GM23338 (cell line): Measurements from ENCODE around the gene SLC25A3. TPM values are rescaled to one million over a fixed set of nuclear protein-coding genes. Genes with fewer than 3 reads are reported as not detected.

Experiments used
- ATAC-seq: fragments of 200-7000 bp; cut with Tn5 transposase; 3 replicates; pipeline ENCODE4 v1.9.1; 2020
- DNase-seq: peaks from one replicate; pipeline ENCODE4 v3.0.0-alpha.2; 2015; ENCODE audit warnings: low spot score
- H2AFZ ChIP-seq: fragments of 200-600 bp; sonication (generic); 2 replicates; pipeline ENCODE4 v1.8.0; 2016; ENCODE audit warnings: antibody characterized with exemption, mild to moderate bottlenecking, moderate library complexity
- H3F3A ChIP-seq: fragments of 200-600 bp; sonication (generic); replicated peaks from 2 replicates; pipeline ENCODE4 v1.8.0; 2017; ENCODE audit warnings: antibody characterized with exemption, mixed run types, low read depth
- H3K27ac ChIP-seq: fragments of 200-600 bp; sonication (generic); 2 replicates; pipeline ENCODE4 v1.6.1; 2016; ENCODE audit warnings: low read depth
- H3K27me3 ChIP-seq: fragments of 200-600 bp; sonication (generic); 2 replicates; pipeline ENCODE4 v1.8.0; 2016; ENCODE audit warnings: mild to moderate bottlenecking, mixed run types, moderate library complexity; ENCODE audit not compliant: insufficient read depth
- H3K36me3 ChIP-seq: fragments of 200-600 bp; sonication (generic); 2 replicates; pipeline ENCODE4 v1.8.0; 2016; ENCODE audit warnings: mild to moderate bottlenecking; ENCODE audit not compliant: insufficient read depth
- H3K4me1 ChIP-seq: fragments of 200-600 bp; sonication (generic); 2 replicates; pipeline ENCODE4 v1.8.0; 2016; ENCODE audit warnings: mild to moderate bottlenecking, moderate library complexity; ENCODE audit not compliant: insufficient read depth
- H3K4me2 ChIP-seq: fragments of 200-600 bp; sonication (generic); 2 replicates; pipeline ENCODE4 v1.7.1; 2017; ENCODE audit warnings: mixed run types
- H3K4me3 ChIP-seq: fragments of 200-600 bp; sonication (generic); 2 replicates; pipeline ENCODE4 v1.6.1; 2016; ENCODE audit warnings: mixed run types
- H3K79me2 ChIP-seq: fragments of 200-600 bp; sonication (generic); replicated peaks from 2 replicates; pipeline ENCODE4 v1.8.0; 2017; ENCODE audit warnings: mild to moderate bottlenecking; ENCODE audit not compliant: insufficient read depth
- H3K9me2 ChIP-seq: fragments of 200-600 bp; sonication (generic); 2 replicates; pipeline ENCODE4 v1.8.0; 2017; ENCODE audit not compliant: insufficient read depth
- H4K20me1 ChIP-seq: fragments of 200-600 bp; sonication (generic); replicated peaks from 2 replicates; pipeline ENCODE4 v1.8.0; 2017; ENCODE audit warnings: mild to moderate bottlenecking; ENCODE audit not compliant: insufficient read depth
- H3K27ac Mint-ChIP-seq: 2 replicates; pipeline ENCODE4 v1.8.0; 2020; ENCODE audit warnings: inconsistent platforms, mild to moderate bottlenecking, moderate library complexity, mixed read lengths
- H3K27me3 Mint-ChIP-seq: 3 replicates; pipeline ENCODE4 v1.8.0; 2022; ENCODE audit warnings: low read depth, mild to moderate bottlenecking, moderate library complexity, mixed read lengths, inconsistent platforms; ENCODE audit not compliant: insufficient read depth, poor library complexity
- H3K36me3 Mint-ChIP-seq: 3 replicates; pipeline ENCODE4 v1.8.0; 2021; ENCODE audit warnings: low read depth, mild to moderate bottlenecking, inconsistent platforms, moderate library complexity, mixed read lengths
- H3K4me1 Mint-ChIP-seq: 3 replicates; pipeline ENCODE4 v1.8.0; 2020; ENCODE audit warnings: mild to moderate bottlenecking, inconsistent platforms, mixed read lengths
- H3K4me3 Mint-ChIP-seq: 3 replicates; pipeline ENCODE4 v1.8.0; 2021; ENCODE audit warnings: moderate library complexity, mild to moderate bottlenecking, inconsistent platforms, mixed read lengths
- H3K9me3 Mint-ChIP-seq: 3 replicates; pipeline ENCODE4 v1.8.0; 2020; ENCODE audit warnings: moderate library complexity, mild to moderate bottlenecking, inconsistent platforms, mixed read lengths
- CREB1 ChIP-seq: fragments of 250-450 bp; sonication (Bioruptor Pico); IDR thresholded peaks from 2 replicates; pipeline ENCODE4 v1.5.0; 2020; ENCODE audit warnings: low read depth, mild to moderate bottlenecking, moderate library complexity
- EZH2phosphoT487 ChIP-seq: fragments of 200-600 bp; sonication (generic); IDR thresholded peaks from one replicate; pipeline ENCODE4 v1.8.1; 2018; ENCODE audit warnings: antibody characterized with exemption; ENCODE audit not compliant: unreplicated experiment
- JUNB ChIP-seq: IDR thresholded peaks from one replicate; pipeline ENCODE4 v1.6.1; 2016; ENCODE audit warnings: antibody characterized with exemption; ENCODE audit not compliant: unreplicated experiment
- NANOG ChIP-seq: IDR thresholded peaks from 2 replicates; pipeline ENCODE4 v1.6.1; 2016; ENCODE audit warnings: antibody characterized with exemption, borderline replicate concordance
- POLR2AphosphoS5 ChIP-seq: IDR thresholded peaks from 2 replicates; pipeline ENCODE4 v1.6.1; 2016; ENCODE audit warnings: antibody characterized with exemption, low read depth
- STAT1 ChIP-seq: IDR thresholded peaks from one replicate; pipeline ENCODE4 v1.6.1; 2016; ENCODE audit warnings: antibody characterized with exemption; ENCODE audit not compliant: unreplicated experiment
- ZNF114 ChIP-seq: fragments of 250-450 bp; sonication (Bioruptor Pico); IDR thresholded peaks from 2 replicates; pipeline ENCODE4 v1.5.0; 2020; ENCODE audit warnings: mild to moderate bottlenecking, moderate library complexity
- ZNF331 ChIP-seq: fragments of 250-450 bp; sonication (Bioruptor Pico); IDR thresholded peaks from 2 replicates; pipeline ENCODE4 v1.5.0; 2020; ENCODE audit warnings: low read depth, mild to moderate bottlenecking, moderate library complexity
- ZNF462 ChIP-seq: fragments of 250-450 bp; sonication (Bioruptor Pico); IDR thresholded peaks from 2 replicates; pipeline ENCODE4 v1.5.0; 2020; ENCODE audit warnings: mild to moderate bottlenecking, moderate library complexity
- polyA plus RNA-seq: library from polyadenylated mRNA; unstranded; fragments of >200 nt; fragmentation: Nextera tagmentation; extraction: Ambion mirVana; gene quantifications from 2 replicates; pipeline ENCODE4 v1.2.1, GENCODE V29; 2016
- total RNA-seq: library from RNA; depleted of rRNA; stranded (reverse); fragments of >200 nt; shearing (Covaris generic); gene quantifications from 2 replicates; pipeline ENCODE4 v1.2.3, GENCODE V29; 2014
- TF ChIP-seq, protein P1 (sequence below): IDR thresholded peaks from one replicate; pipeline ENCODE4 v1.6.1; 2018; ENCODE audit warnings: antibody characterized with exemption; ENCODE audit not compliant: unreplicated experiment
- TF ChIP-seq, protein P2 (sequence below), 2 experiments: fragments of 200-600 bp in 1 of 2; sonication (generic) in 1 of 2; conservative IDR thresholded peaks; 2 replicates each; pipeline versions ENCODE4 v1.5.1 to v1.6.1; 2016 to 2017; ENCODE audit warnings: antibody characterized with exemption in 2 of 2, low read depth in 2 of 2, mild to moderate bottlenecking in 2 of 2, moderate library complexity in 1 of 2

Gene SLC25A3
- total and polyA plus RNA-seq, 2 experiments from 2014 or later, result 676 to 703 TPM

- Mint-ChIP-seq H3K4me1 (peaks cover 14% of the 10 kb centered on the region; the same call in 2 of the 3 replicates), H3K27me3 (peaks cover 8% of the 10 kb centered on the region), H3K4me3 (peak overlapping the region; percentile 97), H3K9me3 (no peaks in the 10 kb centered on the region), H3K36me3 (peaks cover 52% of the 10 kb centered on the region), H3K27ac (peak overlapping the region; percentile 99)
- Histone ChIP-seq H3K9me2 (no peaks in the 10 kb centered on the region), H3K4me2 (peak overlapping the region; percentile 80), H3K36me3 (peaks cover 40% of the 10 kb centered on the region), H3K27ac (peak overlapping the region; percentile 91), H3K4me1 (peaks cover 5% of the 10 kb centered on the region), H4K20me1 (peaks cover 44% of the 10 kb centered on the region), H3K27me3 (no peaks in the 10 kb centered on the region), H3K4me3 (peak overlapping the region; percentile 80), H2AFZ (no peak overlapping the region), H3F3A (peaks cover 11% of the 10 kb centered on the region; the same call in 1 of the 2 replicates), H3K79me2 (peaks cover 45% of the 10 kb centered on the region)
- peak; percentile 15 for DNase-seq
- ATAC-seq, result peak; percentile 8
- no peak for TF ChIP-seq EZH2phosphoT487
- TF ChIP-seq ZNF331 (CRISPR knock-in tag), result no peak
- no peak for TF ChIP-seq ZNF114 (CRISPR knock-in tag)
- no peak for TF ChIP-seq CREB1 (CRISPR knock-in tag)
- TF ChIP-seq ZNF462 (CRISPR knock-in tag), result no peak
- no peak for TF ChIP-seq JUNB
- TF ChIP-seq STAT1, result no peak
- TF ChIP-seq NANOG, result no peak
- TF ChIP-seq, protein P1, sequence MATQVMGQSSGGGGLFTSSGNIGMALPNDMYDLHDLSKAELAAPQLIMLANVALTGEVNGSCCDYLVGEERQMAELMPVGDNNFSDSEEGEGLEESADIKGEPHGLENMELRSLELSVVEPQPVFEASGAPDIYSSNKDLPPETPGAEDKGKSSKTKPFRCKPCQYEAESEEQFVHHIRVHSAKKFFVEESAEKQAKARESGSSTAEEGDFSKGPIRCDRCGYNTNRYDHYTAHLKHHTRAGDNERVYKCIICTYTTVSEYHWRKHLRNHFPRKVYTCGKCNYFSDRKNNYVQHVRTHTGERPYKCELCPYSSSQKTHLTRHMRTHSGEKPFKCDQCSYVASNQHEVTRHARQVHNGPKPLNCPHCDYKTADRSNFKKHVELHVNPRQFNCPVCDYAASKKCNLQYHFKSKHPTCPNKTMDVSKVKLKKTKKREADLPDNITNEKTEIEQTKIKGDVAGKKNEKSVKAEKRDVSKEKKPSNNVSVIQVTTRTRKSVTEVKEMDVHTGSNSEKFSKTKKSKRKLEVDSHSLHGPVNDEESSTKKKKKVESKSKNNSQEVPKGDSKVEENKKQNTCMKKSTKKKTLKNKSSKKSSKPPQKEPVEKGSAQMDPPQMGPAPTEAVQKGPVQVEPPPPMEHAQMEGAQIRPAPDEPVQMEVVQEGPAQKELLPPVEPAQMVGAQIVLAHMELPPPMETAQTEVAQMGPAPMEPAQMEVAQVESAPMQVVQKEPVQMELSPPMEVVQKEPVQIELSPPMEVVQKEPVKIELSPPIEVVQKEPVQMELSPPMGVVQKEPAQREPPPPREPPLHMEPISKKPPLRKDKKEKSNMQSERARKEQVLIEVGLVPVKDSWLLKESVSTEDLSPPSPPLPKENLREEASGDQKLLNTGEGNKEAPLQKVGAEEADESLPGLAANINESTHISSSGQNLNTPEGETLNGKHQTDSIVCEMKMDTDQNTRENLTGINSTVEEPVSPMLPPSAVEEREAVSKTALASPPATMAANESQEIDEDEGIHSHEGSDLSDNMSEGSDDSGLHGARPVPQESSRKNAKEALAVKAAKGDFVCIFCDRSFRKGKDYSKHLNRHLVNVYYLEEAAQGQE, result no peak
- no peak for TF ChIP-seq POLR2AphosphoS5
- TF ChIP-seq, protein P2, sequence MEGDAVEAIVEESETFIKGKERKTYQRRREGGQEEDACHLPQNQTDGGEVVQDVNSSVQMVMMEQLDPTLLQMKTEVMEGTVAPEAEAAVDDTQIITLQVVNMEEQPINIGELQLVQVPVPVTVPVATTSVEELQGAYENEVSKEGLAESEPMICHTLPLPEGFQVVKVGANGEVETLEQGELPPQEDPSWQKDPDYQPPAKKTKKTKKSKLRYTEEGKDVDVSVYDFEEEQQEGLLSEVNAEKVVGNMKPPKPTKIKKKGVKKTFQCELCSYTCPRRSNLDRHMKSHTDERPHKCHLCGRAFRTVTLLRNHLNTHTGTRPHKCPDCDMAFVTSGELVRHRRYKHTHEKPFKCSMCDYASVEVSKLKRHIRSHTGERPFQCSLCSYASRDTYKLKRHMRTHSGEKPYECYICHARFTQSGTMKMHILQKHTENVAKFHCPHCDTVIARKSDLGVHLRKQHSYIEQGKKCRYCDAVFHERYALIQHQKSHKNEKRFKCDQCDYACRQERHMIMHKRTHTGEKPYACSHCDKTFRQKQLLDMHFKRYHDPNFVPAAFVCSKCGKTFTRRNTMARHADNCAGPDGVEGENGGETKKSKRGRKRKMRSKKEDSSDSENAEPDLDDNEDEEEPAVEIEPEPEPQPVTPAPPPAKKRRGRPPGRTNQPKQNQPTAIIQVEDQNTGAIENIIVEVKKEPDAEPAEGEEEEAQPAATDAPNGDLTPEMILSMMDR (conservative IDR thresholded peaks at IDR 0.05; ENCODE audit: low read depth in 2 of 2), result no peak
Observed at GRCh38 chr12:98594050-98594835, 757 bp downstream of the SLC25A3 start.
